Liver (tissue), 3 donors: Measurements from ENCODE around the gene TMEM170A.

ENCODE experiments used
- CTCF ChIP-seq: fragments of 150-350 bp; IDR thresholded peaks from 2 replicates; pipeline ENCODE4 v1.5.1; 2017; ENCODE audit warnings: improper control_type of control experiment, low read depth, low read length; ENCODE audit not compliant: missing input control
- MAX ChIP-seq: IDR thresholded peaks from 2 replicates; pipeline ENCODE4 v1.6.1; 2016; ENCODE audit warnings: antibody characterized with exemption
- RAD21 ChIP-seq, 2 donors: IDR thresholded peaks; 2 replicates each; pipeline ENCODE4 v1.6.1; 2016; ENCODE audit warnings: antibody characterized with exemption in 2 of 2, mild to moderate bottlenecking in 2 of 2
- REST ChIP-seq: IDR thresholded peaks from 2 replicates; pipeline ENCODE4 v1.6.1; 2016; ENCODE audit warnings: antibody characterized with exemption, mild to moderate bottlenecking
- SP1 ChIP-seq: IDR thresholded peaks from 2 replicates; pipeline ENCODE4 v1.6.1; 2018; ENCODE audit warnings: antibody characterized with exemption, mild to moderate bottlenecking
- TAF1 ChIP-seq: conservative IDR thresholded peaks from 2 replicates; pipeline ENCODE4 v1.6.1; 2016; ENCODE audit warnings: antibody characterized with exemption, mild to moderate bottlenecking
- ZBTB33 ChIP-seq: IDR thresholded peaks from 2 replicates; pipeline ENCODE4 v1.6.1; 2016; ENCODE audit warnings: antibody characterized with exemption
- donor health status: healthy.
- donor health status: healthy.

- TF ChIP-seq CTCF (no peak), MAX (no peak), ZBTB33 (no peak), TAF1 (no peak), SP1 (no peak), RAD21 (IDR thresholded peaks at IDR 0.05) (no peak), REST (no peak)
These were observed 6.5 kb downstream of the TMEM170A start for GRCh38 chr16:75458029-75458428.
